OCI-LY7 (cell line): ENCODE results near the gene TTC34. TPM values are rescaled to one million over a fixed set of nuclear protein-coding genes. Genes with fewer than 3 reads are reported as not detected.

Source experiments
- BruUV-seq: library from RNA; stranded (reverse); fragments of 400-500 nt; replicated peaks from 2 replicates; lab custom pipeline; 2021; lab: Mats Ljungman, UMichigan
- CTCF ChIA-PET: fragments of 300-600 bp; sonication (Branson Sonifier 250); formaldehyde crosslinking; loops from one replicate; lab custom pipeline; 2022; ENCODE audit warnings: antibody characterized with exemption; ENCODE audit not compliant: unreplicated experiment; lab: Charles Lee
- POLR2A ChIA-PET: fragments of 300-600 bp; sonication (Branson Sonifier 250); formaldehyde crosslinking; loops from one replicate; lab custom pipeline; 2022; ENCODE audit warnings: antibody characterized with exemption; lab: Charles Lee
- DNase-seq: peaks from one replicate; pipeline ENCODE4 v3.0.0-alpha.2; 2015; ENCODE audit warnings: low spot score
- H2AFZ ChIP-seq: fragments of 200-600 bp; sonication (generic), shearing (Covaris generic); 2 replicates; pipeline ENCODE4 v1.6.1; 2014; ENCODE audit warnings: mild to moderate bottlenecking, antibody characterized with exemption, low read length, moderate library complexity
- H3K27ac ChIP-seq: fragments of 200-600 bp; sonication (generic); 2 replicates; pipeline ENCODE4 v1.5.1; 2014; ENCODE audit warnings: mixed run types, low read depth, mild to moderate bottlenecking, moderate library complexity, low read length, inconsistent platforms; ENCODE audit not compliant: poor library complexity, severe bottlenecking
- H3K36me3 ChIP-seq: fragments of 200-600 bp; sonication (generic); 2 replicates; pipeline ENCODE4 v1.6.1; 2014; ENCODE audit warnings: mild to moderate bottlenecking, antibody characterized with exemption, low read length, moderate library complexity, mixed read lengths; ENCODE audit not compliant: insufficient read depth
- H3K4me1 ChIP-seq: fragments of 200-600 bp; sonication (generic); 2 replicates; pipeline ENCODE4 v1.5.1; 2014; ENCODE audit warnings: mild to moderate bottlenecking, low read length; ENCODE audit not compliant: insufficient read depth, poor library complexity, severe bottlenecking
- H3K4me2 ChIP-seq: fragments of 200-600 bp; sonication (generic); 2 replicates; pipeline ENCODE4 v1.6.1; 2014; ENCODE audit warnings: mild to moderate bottlenecking, low read length
- H3K4me3 ChIP-seq: fragments of 200-600 bp; sonication (generic); 2 replicates; pipeline ENCODE4 v1.5.1; 2014; ENCODE audit warnings: mild to moderate bottlenecking, low read depth, low read length; ENCODE audit not compliant: poor library complexity, severe bottlenecking
- H3K79me2 ChIP-seq: fragments of 200-600 bp; sonication (generic); 2 replicates; pipeline ENCODE4 v1.6.1; 2016; ENCODE audit warnings: low read depth, mild to moderate bottlenecking, low read length, moderate library complexity, mixed read lengths; ENCODE audit not compliant: insufficient read depth
- H3K9me2 ChIP-seq: fragments of 200-600 bp; sonication (generic); 2 replicates; pipeline ENCODE4 v1.6.1; 2016; ENCODE audit warnings: mild to moderate bottlenecking, low read length, mixed read lengths; ENCODE audit not compliant: insufficient read depth
- H3K9me3 ChIP-seq: fragments of 200-600 bp; sonication (generic); 2 replicates; pipeline ENCODE4 v1.6.1; 2014; ENCODE audit warnings: mild to moderate bottlenecking, mixed run types, low read length, mixed read lengths
- H4K20me1 ChIP-seq: fragments of 200-600 bp; sonication (generic); 2 replicates; pipeline ENCODE4 v1.6.1; 2014; ENCODE audit warnings: mild to moderate bottlenecking, antibody characterized with exemption, low read length, moderate library complexity, mixed read lengths; ENCODE audit not compliant: insufficient read depth
- CTCF ChIP-seq: fragments of 200-600 bp; sonication (generic); conservative IDR thresholded peaks from 2 replicates; pipeline ENCODE4 v1.5.1; 2014; ENCODE audit warnings: mild to moderate bottlenecking, antibody characterized with exemption, low read length, moderate library complexity, mixed read lengths
- EZH2phosphoT487 ChIP-seq: fragments of 200-600 bp; sonication (generic); IDR thresholded peaks from 2 replicates; pipeline ENCODE4 v1.6.1; 2018; ENCODE audit warnings: low read depth, borderline replicate concordance, mild to moderate bottlenecking, mixed run types, antibody characterized with exemption, low read length, moderate library complexity, mixed read lengths
- intact Hi-C: fragments of 100-400 bp; cut with micrococcal nuclease; formaldehyde crosslinking; loops from one replicate; pipeline ENCODE4 v1.10.0; 2022; ENCODE audit not compliant: unreplicated experiment
- total RNA-seq, 2 experiments: library from RNA; depleted of rRNA in 1 of 2; stranded (reverse); fragments of >200 nt in 1 of 2; shearing (Covaris generic) in 1 of 2; gene quantifications; 2 replicates each; pipeline ENCODE4 v1.2.3, GENCODE V29; 2014 to 2022

The TTC34 gene
- total RNA-seq, 2 experiments from 2014 or later = 1.1 to 2.2 TPM

DNA sequence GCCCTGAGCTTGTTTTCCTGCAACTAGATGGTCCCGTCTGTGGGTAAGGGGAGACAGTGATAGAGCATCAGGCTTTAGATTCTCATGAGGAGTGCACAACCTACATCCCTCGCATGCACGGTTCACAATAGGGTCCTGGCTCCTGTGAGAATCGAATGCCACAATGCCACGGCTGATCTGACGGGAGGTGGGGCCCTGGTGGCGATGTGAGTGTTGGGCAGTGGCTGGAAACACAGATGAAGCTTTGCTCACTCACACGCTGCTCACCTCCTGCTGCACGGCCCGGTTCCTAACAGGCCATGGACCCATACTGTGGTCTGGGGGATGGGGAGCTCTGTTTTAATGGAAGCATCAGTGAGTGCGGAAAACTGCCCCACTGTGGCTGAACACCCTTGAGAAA, 35.8 kb upstream of the TTC34 start:
- no peak for DNase-seq
- ChIA-PET POLR2A (interaction anchor here (0.6 kb wide), 1 partner anchor 761 kb away, joined by 4 read pairs; no protein-coding TSS in a partner anchor), CTCF (no interaction called here)
- intact Hi-C loops = no loop called here
- no peak overlapping the region for H2AFZ ChIP-seq
- no peaks in the 10 kb centered on the region for H3K79me2 ChIP-seq
- H3K4me2 ChIP-seq = no peak overlapping the region
- no peaks in the 10 kb centered on the region for H3K36me3 ChIP-seq
- no peak overlapping the region for H3K4me3 ChIP-seq
- no peaks in the 10 kb centered on the region for H3K4me1 ChIP-seq
- H3K9me2 ChIP-seq = no peaks in the 10 kb centered on the region
- TF ChIP-seq EZH2phosphoT487 = no peak
- no peak for TF ChIP-seq CTCF
- no peaks in the 10 kb centered on the region for H4K20me1 ChIP-seq
- no peaks in the 10 kb centered on the region for H3K9me3 ChIP-seq
- no TSS peak for BruUV-seq
- H3K27ac ChIP-seq = no peak overlapping the region

GRCh38 chr1:2836333-2836970, 35.0 kb upstream of the TTC34 start:
- no peak for DNase-seq
- Histone ChIP-seq H4K20me1 (no peaks in the 10 kb centered on the region), H2AFZ (no peak overlapping the region), H3K36me3 (no peaks in the 10 kb centered on the region), H3K4me3 (no peak overlapping the region), H3K79me2 (no peaks in the 10 kb centered on the region), H3K4me1 (no peaks in the 10 kb centered on the region), H3K9me2 (no peaks in the 10 kb centered on the region), H3K9me3 (no peaks in the 10 kb centered on the region), H3K4me2 (no peak overlapping the region), H3K27ac (no peak overlapping the region)
- intact Hi-C loops = no loop called here
- ChIA-PET POLR2A (no interaction called here), CTCF (no interaction called here)
- TF ChIP-seq CTCF (no peak), EZH2phosphoT487 (no peak)
- no TSS peak for BruUV-seq

DNA sequence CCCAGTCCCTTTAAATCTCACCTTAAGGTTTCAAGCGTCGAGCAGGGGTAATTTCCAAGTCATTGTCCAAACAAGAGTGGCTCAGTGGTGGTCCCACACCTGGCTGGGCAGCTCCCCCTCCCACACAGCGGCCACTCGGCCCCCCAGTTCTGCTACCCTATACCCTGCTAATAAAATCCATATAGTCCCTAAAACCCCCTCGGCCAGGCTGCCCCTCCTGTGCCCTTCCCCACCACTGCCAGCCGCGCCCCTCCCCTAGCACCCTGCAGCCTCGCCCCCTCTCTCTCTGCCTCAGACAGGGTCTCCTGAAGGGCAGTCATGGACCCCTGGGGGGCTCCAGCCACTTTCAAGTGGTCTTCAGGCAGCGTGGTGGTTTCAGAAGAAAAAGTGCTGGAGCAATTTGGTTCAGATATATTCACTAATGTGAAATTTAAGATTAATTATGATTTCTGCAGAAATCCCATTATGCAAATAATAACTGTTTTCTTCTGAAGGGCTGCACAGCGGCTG, 34.2 kb upstream of the TTC34 start:
- BruUV-seq = no TSS peak
- H3K9me2 ChIP-seq = no peaks in the 10 kb centered on the region
- intact Hi-C loops = no loop called here
- H3K4me1 ChIP-seq = no peaks in the 10 kb centered on the region
- no peak overlapping the region for H2AFZ ChIP-seq
- H3K4me2 ChIP-seq = no peak overlapping the region
- H4K20me1 ChIP-seq = no peaks in the 10 kb centered on the region
- H3K79me2 ChIP-seq = no peaks in the 10 kb centered on the region
- no peaks in the 10 kb centered on the region for H3K9me3 ChIP-seq
- CTCF ChIA-PET = no interaction called here
- H3K36me3 ChIP-seq = no peaks in the 10 kb centered on the region
- H3K4me3 ChIP-seq = no peak overlapping the region
- TF ChIP-seq EZH2phosphoT487 (no peak), CTCF (no peak)
- DNase-seq = no peak
- no peak overlapping the region for H3K27ac ChIP-seq
- POLR2A ChIA-PET = no interaction called here
